ENCODE measurements around the gene ST6GALNAC6. TPM values are rescaled to one million over a fixed set of nuclear protein-coding genes. Genes with fewer than 3 reads are reported as not detected.

ST6GALNAC6 gene
- polyA plus RNA-seq, 2 of the 4 experiments (the other 2 are of a cell fraction) = 8.2 to 25.2 TPM

GRCh38 chr9:127863191-127863621 lies 36.2 kb downstream of the ST6GALNAC6 start (continued):
- TF ChIP-seq USF2 (IDR thresholded peaks at IDR 0.05) (no peak), RARB (CRISPR knock-in tag; IDR thresholded peaks at IDR 0.05) (no peak)

DNA sequence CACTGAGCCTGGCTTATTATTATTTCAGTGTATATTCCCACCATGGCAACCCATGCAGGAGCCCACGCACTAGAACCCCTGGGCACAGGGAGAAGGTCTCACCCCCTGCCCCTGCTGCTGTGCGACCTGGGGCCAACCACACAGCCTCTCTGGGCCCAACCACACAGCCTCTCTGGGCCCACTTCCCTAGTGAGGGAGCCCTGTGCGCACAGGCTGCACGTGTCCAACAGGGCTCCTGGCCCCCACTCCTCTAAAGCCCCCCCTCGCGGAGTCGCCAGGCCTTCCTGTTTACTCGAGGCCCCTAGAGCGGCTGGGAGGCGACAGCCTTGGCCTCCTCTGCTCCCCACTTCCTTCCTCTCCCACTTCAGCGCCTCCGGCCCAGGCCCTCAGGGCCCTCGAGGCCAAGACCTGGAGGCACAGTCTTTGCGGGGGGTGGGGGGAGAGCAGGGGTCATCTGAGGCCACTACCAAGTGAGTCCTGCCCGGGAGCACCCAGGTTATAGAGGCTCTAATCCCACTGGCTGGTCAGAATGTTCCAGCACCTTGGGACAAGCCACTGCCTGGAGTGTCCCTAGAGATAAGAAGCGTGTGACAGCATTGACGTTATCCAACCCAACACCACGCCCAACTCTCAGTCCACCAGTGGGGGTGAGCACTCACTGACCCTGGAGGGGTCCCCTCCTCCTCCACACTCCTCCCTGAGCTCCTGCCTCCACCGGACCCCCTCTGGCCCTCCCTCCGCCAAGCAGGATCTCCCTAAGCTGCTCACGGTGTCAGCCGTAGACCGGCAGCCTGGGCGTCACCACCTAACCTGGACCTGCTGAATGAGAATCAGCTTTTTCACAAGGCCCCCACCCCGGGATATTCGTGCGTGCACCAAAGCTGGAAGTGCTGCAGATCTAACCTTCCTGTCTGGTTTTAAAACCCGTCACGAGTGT lies 37.1 kb downstream of the ST6GALNAC6 start:
- no peak for FAIRE-seq
- Histone ChIP-seq H3K4me1 (no peaks in the 10 kb centered on the region; the same call in 2 of the 3 replicates), H3K4me2 (no peak overlapping the region), H3K4me3 (no peak overlapping the region), H3K9me3 (no peaks in the 10 kb centered on the region), H3K27ac (no peak overlapping the region)
- ChIA-PET POLR2A (interaction anchor here (1.3 kb wide), 1 partner anchor 55 kb away, joined by 3 read pairs; the partner anchor contains the start of gene ST6GALNAC4), CTCF (interaction anchor here (0.6 to 13.7 kb wide), 13 partner anchors 9 to 272 kb away, joined by 3 to 117 read pairs (median 5); partner anchors contain the start of genes CDK9 and TOR2A)
- DNase-seq (ENCODE audit: low read depth in 1 of 2, low spot score in 1 of 2) = no peak
- 67% methylated on average over 18 of the region's 29 CpGs for WGBS (ENCODE audit: missing lambda C conversion rate)
- TF ChIP-seq RNF2 (IDR thresholded peaks at IDR 0.05; ENCODE audit: borderline replicate concordance, low read depth) = no peak
- TF ChIP-seq CBX2 (IDR thresholded peaks at IDR 0.05; ENCODE audit: borderline replicate concordance, low read depth) = no peak
- TF ChIP-seq, protein P1, sequence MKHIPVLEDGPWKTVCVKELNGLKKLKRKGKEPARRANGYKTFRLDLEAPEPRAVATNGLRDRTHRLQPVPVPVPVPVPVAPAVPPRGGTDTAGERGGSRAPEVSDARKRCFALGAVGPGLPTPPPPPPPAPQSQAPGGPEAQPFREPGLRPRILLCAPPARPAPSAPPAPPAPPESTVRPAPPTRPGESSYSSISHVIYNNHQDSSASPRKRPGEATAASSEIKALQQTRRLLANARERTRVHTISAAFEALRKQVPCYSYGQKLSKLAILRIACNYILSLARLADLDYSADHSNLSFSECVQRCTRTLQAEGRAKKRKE (CRISPR knock-in tag; IDR thresholded peaks at IDR 0.05; ENCODE audit: low read depth) = no peak
- TF ChIP-seq, protein P2, sequence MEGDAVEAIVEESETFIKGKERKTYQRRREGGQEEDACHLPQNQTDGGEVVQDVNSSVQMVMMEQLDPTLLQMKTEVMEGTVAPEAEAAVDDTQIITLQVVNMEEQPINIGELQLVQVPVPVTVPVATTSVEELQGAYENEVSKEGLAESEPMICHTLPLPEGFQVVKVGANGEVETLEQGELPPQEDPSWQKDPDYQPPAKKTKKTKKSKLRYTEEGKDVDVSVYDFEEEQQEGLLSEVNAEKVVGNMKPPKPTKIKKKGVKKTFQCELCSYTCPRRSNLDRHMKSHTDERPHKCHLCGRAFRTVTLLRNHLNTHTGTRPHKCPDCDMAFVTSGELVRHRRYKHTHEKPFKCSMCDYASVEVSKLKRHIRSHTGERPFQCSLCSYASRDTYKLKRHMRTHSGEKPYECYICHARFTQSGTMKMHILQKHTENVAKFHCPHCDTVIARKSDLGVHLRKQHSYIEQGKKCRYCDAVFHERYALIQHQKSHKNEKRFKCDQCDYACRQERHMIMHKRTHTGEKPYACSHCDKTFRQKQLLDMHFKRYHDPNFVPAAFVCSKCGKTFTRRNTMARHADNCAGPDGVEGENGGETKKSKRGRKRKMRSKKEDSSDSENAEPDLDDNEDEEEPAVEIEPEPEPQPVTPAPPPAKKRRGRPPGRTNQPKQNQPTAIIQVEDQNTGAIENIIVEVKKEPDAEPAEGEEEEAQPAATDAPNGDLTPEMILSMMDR (IDR thresholded peaks at IDR 0.05) = no peak
- ATAC-seq = no peak; a peak in 1 of 6 replicates

- ATAC-seq = no peak
- no peak for TF ChIP-seq MAX (IDR thresholded peaks at IDR 0.05)
- TF ChIP-seq CBX8 (IDR thresholded peaks at IDR 0.05) = no peak
- no peak for TF ChIP-seq FOXS1 (CRISPR knock-in tag; IDR thresholded peaks at IDR 0.05)
- TF ChIP-seq EHF (CRISPR knock-in tag; IDR thresholded peaks at IDR 0.05) = no peak
- ChIA-PET CTCF (interaction anchor here (0.9 to 6.2 kb wide), 6 partner anchors 8 to 126 kb away, joined by 3 to 63 read pairs (median 6); partner anchors contain the start of genes CDK9 and TOR2A), POLR2A (no interaction called here)
- DNase-seq (ENCODE audit: low read depth in 1 of 2, low spot score in 1 of 2) = no peak
- WGBS (ENCODE audit: missing lambda C conversion rate) = 90% methylated on average over 11 of the region's 11 CpGs
- no peak for FAIRE-seq
- H3K9me3 ChIP-seq = no peaks in the 10 kb centered on the region
- no peak overlapping the region for H3K4me2 ChIP-seq
- no peak overlapping the region for H3K4me3 ChIP-seq
- no peaks in the 10 kb centered on the region; the same call in 2 of the 3 replicates for H3K4me1 ChIP-seq
- H3K27ac ChIP-seq = no peak overlapping the region
These were observed 38.6 kb downstream of the ST6GALNAC6 start for GRCh38 chr9:127860779-127861178.

DNA sequence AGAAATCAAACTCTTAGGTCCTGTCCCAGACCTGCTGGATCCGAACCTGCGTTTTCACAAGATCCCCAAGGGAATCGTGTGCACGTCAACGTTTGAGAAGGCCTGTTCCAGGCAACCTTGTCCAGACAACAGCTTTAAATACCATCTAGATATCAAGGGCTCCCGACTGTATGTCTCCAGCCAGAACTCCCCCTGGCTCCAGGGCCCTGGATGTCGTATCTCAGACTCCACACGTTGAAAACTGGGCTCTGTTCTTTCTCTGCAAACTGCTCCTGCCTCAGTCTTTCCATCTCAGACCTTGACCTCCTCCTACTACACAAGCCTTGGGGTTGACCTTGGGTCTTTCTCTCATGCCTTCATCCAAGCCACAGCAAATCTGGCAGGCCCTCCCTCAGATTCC lies 39.1 kb downstream of the ST6GALNAC6 start:
- TF ChIP-seq SMC3 (IDR thresholded peaks at IDR 0.05) = no peak
- no peak for TF ChIP-seq RCOR1 (IDR thresholded peaks at IDR 0.05; ENCODE audit: low read depth, low read length)
- no peak for TF ChIP-seq FOSB (CRISPR knock-in tag; IDR thresholded peaks at IDR 0.05)
- no peak for TF ChIP-seq EHF (CRISPR knock-in tag; IDR thresholded peaks at IDR 0.05)
- TF ChIP-seq, protein P3, sequence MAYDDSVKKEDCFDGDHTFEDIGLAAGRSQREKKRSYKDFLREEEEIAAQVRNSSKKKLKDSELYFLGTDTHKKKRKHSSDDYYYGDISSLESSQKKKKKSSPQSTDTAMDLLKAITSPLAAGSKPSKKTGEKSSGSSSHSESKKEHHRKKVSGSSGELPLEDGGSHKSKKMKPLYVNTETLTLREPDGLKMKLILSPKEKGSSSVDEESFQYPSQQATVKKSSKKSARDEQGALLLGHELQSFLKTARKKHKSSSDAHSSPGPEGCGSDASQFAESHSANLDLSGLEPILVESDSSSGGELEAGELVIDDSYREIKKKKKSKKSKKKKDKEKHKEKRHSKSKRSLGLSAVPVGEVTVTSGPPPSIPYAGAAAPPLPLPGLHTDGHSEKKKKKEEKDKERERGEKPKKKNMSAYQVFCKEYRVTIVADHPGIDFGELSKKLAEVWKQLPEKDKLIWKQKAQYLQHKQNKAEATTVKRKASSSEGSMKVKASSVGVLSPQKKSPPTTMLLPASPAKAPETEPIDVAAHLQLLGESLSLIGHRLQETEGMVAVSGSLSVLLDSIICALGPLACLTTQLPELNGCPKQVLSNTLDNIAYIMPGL (CRISPR knock-in tag; IDR thresholded peaks at IDR 0.05; ENCODE audit: borderline replicate concordance) = no peak
- TF ChIP-seq, protein P1 (CRISPR knock-in tag; IDR thresholded peaks at IDR 0.05; ENCODE audit: low read depth) = no peak
- no peak for TF ChIP-seq EP300 (IDR thresholded peaks at IDR 0.05)
- TF ChIP-seq KDM5A (IDR thresholded peaks at IDR 0.05) = no peak
- TF ChIP-seq RNF2 (IDR thresholded peaks at IDR 0.05; ENCODE audit: borderline replicate concordance, low read depth) = no peak
- ATAC-seq (no peak), FAIRE-seq (no peak), DNase-seq (ENCODE audit: low read depth in 1 of 2, low spot score in 1 of 2) (no peak)
- no peak overlapping the region for H3K4me3 ChIP-seq
- CTCF ChIA-PET = interaction anchor here (0.9 to 6.2 kb wide), 4 partner anchors 11 to 125 kb away, joined by 4 to 63 read pairs (median 8); partner anchors contain the start of gene TOR2A
- no peaks in the 10 kb centered on the region; the same call in 2 of the 3 replicates for H3K4me1 ChIP-seq
- H3K4me2 ChIP-seq = no peak overlapping the region
- no peaks in the 10 kb centered on the region for H3K9me3 ChIP-seq
- WGBS (ENCODE audit: missing lambda C conversion rate) = 78% methylated on average over 8 of the region's 8 CpGs
- no peak overlapping the region for H3K27ac ChIP-seq
- POLR2A ChIA-PET = interaction anchor here (0.7 kb wide), 1 partner anchor 613 kb away, joined by 5 read pairs; no protein-coding TSS in a partner anchor
